Loucy (cell line): Measurements from ENCODE around the gene COX6B2.

ENCODE experiments used
- CTCF ChIP-seq: fragments of 200-600 bp; sonication (generic); conservative IDR thresholded peaks from 2 replicates; pipeline ENCODE4 v1.5.1; 2014; ENCODE audit warnings: mild to moderate bottlenecking, antibody characterized with exemption, low read length
- EZH2phosphoT487 ChIP-seq: fragments of 200-600 bp; IDR thresholded peaks from 2 replicates; pipeline ENCODE4 v1.6.1; 2018; ENCODE audit warnings: antibody characterized with exemption, mild to moderate bottlenecking, moderate library complexity, borderline replicate concordance

- TF ChIP-seq CTCF (no peak), EZH2phosphoT487 (no peak)
Measured at GRCh38 chr19:55302318-55302703, 52.2 kb downstream of the COX6B2 start.
